Stimulated activated CD8-positive, alpha-beta memory T cell treated with anti-CD3 and anti-CD28 coated beads, Interleukin-15, amount 100 ng/mL, for 48 hours (primary cell): ENCODE measurements around the gene CBARP.
A peak's percentile ranks its signal among the peaks of the same experiment; 100 is the strongest.

Experiments used
- DNase-seq, 2 donors: peaks; one replicate each; pipeline ENCODE4 v3.0.0-alpha.2; 2020; ENCODE audit warnings: low read depth in 2 of 2

Gene CBARP

DNA sequence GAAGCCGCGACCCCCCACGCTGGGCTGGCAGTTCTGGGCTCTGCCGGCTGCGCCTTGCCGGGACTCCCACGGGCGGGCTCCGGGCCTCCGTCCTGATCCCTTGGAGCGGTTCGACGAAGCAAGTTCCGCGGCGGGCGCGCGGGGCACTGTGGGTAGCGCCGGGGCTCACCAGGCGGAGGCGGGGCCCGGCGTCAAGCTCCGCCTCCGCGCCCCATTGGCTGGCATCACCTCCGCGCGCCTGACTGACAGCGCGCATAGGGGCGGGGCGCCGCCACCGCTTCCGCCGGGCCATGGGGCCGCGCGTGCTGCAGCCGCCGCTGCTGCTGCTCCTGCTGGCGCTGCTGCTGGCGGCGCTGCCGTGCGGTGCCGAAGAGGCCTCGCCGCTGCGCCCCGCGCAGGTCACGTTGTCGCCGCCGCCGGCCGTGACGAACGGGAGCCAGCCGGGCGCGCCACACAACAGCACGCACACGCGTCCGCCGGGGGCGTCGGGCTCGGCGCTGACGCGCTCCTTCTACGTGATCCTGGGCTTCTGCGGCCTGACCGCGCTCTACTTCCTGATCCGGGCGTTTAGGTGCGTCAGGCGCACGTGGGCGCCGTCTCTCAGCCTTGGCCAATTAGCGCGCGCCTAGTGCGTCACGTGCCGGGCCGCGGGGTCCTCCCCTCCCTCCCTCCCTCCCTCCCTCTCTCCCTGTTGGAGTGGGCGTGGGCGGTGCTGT lies 37.6 kb upstream of the CBARP start, which contains the start of gene FAM174C:
FAM174C (plus strand) TSS at position 271 of the 716 bp plus-strand sequence; CDS start at position 291, 20 bp downstream.
- DNase-seq, result peak; percentile 94 to 96

DNA sequence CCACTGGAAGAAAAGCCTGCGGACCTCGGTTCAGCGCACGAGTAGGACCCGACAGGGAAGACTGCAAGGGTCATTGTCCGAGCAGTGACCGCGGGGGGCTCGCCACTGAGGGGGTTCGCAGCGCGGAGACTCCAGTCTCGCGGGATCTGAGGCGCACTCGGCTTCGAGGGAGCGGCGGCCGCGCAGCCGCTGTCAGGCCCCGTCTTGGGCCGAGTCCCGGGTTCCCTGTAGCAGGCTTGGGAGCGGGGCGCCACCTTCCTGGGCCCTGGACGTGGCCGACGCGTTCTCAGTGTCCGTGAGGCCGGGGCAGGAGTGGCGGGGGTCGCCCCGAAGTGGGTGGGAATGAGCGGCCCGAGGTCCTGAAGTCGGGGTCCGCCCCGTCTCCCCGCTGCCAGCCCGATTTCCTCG lies 37.1 kb upstream of the CBARP start:
- no peak for DNase-seq

DNA sequence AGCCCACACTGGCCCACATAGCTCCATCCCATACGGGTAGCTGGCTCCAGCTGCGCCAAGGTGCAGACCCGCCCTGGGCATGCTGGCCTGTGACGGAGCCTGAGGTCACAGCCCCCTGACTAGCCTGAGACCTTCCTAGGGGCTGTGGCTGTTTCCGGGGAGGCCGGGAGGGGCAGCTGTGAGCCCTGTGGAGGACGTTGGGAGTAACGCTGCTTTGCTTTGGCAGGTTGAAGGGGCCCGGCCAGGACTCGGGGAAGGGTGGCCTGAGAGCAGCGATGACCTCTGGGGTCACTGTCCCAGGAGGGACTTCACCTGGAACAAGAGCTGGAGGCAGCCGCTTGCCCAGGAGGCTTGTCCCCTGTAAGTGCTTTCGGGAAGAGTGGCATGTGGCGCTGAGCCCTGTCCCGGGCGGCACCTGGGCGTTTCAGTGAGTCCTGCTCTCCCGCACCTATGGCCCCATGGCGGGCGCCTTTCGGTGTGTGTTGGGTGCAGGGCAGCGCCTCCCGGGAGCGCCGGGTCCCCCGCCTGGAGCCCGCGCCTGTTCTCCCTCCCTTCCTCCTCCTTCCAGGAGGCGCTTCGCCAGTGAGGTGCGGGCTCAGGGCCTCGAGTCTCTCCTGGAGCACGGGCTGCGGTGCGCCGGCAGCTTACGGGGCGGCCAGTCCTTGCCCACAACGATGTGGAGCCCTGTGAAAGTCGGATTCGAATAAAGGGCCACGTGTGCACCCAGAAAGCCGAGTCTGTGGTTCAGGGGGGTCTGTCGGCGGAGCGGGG lies 36.5 kb upstream of the CBARP start:
- DNase-seq, result no peak

DNA sequence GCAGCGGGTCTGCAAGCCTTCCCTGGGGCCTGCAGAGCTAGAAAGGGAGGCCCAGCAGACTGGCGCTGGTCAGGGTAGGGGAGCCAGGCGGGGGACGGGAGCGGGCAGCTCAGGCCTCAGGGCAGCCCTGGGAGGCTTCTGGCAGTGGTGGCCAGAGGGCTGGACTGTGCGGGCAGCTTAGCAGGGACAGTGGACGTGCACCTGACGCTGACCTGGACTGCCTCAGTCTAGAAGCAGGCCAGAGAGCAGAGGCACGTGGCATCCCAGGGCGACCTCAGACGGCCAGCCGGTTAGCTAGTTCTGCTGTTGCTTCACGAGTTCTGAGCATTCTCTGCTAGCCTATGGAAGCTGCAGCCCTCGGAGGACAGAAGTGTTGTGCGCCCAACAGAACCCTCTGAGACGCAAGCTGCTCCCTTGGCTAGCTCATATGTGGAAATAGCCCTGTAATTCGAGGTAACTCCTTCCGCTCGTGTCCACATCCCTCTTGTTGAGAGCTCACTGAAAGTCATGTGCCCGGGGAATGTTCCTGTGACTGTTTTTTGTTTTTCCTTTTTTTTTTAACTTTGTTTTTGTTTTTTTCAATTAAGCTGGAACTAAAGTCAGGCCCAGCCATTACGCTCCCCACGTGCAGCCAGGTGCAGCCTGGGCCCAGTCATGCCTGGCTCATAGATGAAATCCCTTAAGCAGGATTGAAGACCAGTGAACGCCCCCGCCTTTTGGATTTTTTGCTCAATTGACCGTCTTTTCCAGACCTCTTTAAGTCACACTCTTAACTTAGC lies 35.6 kb upstream of the CBARP start:
- DNase-seq, result no peak

DNA sequence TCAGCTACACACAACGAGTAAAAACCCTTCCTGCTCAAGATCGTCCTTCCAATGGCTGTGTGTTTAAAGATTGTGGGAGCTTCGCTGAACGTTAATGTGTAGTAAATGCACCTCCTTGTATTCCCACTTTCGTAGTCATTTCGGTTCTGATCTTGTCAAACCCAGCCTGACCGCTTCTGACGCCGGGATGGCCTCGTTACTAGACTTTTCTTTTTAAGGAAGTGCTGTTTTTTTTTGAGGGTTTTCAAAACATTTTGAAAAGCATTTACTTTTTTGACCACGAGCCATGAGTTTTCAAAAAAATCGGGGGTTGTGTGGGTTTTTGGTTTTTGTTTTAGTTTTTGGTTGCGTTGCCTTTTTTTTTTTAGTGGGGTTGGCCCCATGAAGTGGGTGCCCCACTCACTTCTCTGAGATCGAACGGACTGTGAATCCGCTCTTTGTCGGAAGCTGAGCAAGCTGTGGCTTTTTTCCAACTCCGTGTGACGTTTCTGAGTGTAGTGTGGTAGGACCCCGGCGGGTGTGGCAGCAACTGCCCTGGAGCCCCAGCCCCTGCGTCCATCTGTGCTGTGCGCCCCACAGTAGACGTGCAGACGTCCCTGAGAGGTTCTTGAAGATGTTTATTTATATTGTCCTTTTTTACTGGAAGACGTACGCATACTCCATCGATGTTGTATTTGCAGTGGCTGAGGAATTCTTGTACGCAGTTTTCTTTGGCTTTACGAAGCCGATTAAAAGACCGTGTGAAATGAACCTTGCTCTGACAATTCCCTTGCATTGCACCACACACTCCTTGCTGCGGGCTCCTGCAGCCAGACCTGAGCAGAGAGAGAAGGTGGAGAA lies 34.8 kb upstream of the CBARP start:
- DNase-seq, result no peak

DNA sequence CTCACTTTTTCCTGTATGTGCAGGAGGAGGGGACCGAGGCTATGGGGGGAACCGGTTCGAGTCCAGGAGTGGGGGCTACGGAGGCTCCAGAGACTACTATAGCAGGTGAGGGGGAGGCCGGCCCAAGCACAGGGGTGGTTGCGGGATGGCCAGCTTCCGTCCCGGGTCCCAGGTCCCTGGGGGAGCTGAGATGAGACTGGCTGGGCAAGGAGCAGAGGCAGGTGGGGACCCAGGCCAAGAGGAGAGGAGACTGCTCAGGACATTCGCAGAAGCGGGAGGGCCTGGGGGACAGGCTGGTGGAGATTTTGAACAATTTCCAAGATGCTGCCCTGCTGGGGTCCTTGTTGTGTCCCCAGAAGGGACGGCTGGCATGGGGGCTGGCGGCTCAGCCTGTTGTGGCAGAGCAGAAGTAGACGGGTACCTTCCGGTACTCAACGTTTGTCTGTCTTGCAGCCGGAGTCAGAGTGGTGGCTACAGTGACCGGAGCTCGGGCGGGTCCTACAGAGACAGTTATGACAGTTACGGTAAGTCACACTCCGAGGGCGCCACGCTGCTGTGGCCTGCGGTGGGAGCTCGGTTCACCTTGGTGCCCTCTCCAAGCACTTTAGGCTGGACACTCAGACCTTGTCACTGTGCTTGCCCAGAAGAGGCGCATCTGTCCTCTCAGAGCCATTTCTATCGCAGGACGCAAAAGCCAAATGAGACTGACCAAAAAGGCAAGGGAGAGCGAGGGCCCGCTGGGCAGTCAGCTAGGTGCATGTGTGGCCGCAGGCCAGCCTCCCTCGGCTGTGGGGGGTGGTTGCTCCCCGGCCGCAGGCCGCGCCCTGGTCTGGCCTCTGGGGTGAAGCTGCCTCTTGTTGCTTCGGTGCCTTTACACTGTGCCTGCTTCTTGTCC lies 34.0 kb upstream of the CBARP start:
- DNase-seq, result no peak

DNA sequence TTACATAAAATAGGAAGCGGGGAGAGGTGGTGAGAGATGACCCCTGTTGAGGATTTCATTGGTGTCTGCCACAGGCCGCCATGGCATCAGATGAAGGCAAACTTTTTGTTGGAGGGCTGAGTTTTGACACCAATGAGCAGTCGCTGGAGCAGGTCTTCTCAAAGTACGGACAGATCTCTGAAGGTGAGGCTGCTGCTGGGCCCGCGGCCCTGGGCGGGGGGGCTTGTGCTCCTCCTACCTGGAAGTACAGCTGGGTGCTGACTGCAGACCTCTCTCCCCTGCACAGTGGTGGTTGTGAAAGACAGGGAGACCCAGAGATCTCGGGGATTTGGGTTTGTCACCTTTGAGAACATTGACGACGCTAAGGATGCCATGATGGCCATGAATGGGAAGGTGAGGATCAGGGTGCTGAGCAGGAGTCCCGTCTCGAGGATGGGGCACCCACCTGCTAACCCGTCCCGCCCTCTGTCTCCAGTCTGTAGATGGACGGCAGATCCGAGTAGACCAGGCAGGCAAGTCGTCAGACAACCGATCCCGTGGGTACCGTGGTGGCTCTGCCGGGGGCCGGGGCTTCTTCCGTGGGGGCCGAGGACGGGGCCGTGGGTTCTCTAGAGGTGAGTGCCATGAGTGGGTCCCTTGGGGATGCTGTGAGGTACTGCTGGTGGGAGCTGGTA lies 33.2 kb upstream of the CBARP start:
- DNase-seq, result no peak

DNA sequence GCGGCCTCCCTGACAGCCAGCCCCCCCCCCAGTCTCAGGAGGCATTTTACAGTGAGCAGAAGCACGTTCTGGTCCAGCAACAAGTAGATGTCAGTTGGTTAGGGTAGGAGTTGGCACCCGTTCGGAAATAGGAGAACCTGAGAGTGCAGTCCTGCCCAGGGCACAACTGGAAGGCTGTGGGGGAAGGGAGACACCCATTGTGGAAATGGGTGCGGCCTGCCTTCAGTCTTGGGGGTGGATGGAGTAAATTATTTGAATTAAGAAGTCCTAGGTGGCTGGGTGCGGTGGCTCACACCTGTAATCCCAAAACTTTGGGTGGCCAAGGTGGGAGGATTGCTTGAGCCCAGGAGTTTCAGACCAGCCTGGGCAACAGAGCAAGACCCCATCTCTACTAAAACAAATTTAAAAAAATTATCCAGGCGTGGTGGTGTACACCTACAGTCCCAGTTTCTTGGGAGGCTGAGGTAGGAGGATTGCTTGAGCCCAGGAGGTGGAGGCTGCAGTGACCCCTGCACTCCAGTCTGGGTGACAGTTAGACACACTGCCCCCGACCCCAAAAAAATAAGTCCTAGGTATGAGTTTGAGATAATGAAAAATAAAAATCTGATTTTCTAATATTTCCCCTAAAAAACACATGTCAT lies 32.5 kb upstream of the CBARP start:
- no peak for DNase-seq

DNA sequence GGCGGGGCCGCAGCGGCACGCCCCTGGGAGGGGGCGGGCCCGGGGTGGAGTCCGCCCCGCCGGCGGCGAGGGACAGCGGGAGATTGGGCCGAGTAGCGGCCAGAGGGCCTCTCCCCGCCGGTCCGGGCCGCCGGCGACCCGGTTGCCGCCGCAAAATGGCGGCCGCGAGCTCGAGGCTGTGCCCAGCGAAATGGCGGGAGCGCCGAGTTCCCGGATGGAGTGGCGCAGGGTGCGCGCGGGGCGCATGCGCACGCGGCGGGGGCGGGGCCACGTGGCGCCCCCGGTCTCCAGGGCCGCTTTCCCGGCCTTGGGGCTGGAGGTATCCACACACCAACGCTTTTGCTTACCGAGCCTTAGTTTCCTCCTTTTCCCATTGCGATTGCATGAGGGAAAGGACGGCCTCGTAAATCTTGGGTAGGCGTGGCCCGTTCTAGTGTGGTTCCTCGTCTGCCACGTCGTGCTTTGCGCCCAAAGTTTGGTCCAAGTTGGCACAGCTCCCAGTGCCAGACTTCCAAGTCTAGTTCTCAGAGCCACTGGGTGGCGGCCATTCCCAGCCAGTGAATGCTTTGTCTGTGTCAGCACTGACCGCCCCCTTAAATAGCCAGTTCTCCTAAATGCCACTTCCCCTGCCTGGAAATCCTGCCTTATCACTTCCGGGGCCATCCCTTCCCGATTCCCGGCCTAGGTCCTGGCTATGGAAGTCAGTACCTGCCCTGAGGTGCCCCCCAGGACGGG lies 31.8 kb upstream of the CBARP start:
- DNase-seq, result peak; percentile 75 to 80

DNA sequence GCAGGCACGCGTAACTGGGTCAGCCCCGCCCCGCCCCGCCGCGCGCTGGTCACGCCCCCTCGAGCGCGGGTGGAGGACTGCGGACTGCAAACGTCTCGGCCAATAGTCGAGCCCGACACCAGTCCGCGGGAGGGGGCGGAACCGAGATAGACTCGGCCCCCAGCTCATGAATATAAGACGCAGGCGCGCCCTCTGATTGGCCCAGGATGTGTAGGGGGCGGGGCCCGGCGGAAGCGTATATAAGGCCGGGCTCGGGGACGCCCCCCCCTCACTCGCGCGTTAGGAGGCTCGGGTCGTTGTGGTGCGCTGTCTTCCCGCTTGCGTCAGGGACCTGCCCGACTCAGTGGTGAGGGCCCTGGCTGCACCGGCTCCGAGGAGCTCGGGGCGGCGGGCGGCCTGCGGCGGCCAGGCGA lies 31.3 kb upstream of the CBARP start, which contains the start of gene CIRBP:
CIRBP (plus strand) TSS at position 268 of the 413 bp plus-strand sequence. CDS start 1,602 bp downstream, outside the sequence.
- DNase-seq, result peak; percentile 99

DNA sequence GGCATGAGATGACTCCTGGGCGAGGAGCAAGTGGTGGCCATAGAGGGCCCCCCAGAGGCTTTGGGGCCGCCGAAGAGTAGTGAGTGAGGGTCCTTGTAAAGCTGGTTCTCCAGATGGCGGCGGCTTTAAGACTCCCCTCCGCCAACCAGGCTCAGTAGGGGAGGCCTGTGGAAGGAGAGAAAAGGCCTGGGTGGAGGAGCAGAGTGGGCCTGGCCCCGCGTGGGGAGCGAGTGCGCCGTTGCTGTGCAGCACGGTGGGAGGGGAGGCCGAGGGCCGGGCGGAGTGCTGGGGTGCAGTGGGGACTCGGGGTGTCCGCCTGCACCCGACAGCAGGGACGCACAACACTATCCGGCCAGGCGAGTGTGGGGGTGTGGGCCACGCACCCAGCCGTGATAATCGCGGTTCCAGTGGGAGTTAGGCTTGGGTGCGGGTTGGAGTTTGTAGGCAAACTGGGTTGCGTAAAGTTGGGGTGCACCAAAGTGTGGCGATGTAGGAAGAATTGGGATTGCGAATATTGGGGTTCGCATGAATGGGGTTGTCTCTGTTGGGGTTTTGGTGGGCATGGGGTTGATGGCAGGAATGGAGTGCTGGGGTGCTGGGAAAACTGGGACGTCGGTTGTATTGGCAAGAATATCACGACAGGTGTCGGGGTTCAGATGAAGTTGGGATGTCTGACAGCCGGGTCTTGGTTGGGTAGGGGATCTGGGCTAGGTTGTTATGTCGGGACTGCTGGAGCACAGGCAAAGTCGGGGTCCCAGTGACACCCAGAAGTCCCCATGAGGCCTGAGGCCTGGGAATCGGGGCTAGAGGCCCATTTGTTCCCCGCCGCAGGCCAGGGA lies 30.6 kb upstream of the CBARP start:
- no peak for DNase-seq

DNA sequence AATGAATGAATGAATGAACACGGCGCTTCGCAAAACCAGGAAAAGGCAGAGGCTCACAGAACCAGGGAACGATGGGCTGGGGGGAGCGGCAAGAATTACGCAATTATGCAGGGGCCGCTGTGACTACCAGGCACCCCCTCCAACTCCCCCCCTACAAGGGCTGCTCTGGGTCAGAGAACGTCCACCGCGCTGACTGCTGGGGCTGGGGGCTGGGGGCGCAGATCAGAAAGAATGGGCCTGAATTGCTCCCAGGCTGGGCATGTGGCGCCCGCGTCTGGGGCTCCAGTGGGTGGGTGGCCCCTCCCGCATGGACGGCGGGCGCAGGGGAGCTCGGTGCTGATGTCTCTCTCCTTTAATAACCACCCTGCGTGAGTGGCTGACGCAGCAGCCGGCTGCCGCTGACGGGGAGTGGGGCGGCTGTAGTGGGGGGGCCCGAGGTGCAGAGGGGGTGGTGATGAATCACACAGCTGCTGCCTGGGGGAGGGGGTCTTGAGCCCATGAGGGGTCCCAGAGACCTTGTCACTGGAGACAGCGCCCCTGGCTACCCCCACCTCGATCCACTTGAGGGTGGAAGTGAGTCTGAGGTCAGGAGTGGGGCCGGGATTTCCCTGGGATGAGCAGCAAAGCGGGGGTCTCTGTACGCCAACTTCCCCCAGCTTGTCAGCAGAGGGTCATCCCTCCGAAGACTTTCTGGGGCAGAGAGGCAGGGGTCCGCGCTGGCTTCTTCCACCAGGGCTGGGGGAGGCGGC lies 29.8 kb upstream of the CBARP start:
- DNase-seq, result no peak

DNA sequence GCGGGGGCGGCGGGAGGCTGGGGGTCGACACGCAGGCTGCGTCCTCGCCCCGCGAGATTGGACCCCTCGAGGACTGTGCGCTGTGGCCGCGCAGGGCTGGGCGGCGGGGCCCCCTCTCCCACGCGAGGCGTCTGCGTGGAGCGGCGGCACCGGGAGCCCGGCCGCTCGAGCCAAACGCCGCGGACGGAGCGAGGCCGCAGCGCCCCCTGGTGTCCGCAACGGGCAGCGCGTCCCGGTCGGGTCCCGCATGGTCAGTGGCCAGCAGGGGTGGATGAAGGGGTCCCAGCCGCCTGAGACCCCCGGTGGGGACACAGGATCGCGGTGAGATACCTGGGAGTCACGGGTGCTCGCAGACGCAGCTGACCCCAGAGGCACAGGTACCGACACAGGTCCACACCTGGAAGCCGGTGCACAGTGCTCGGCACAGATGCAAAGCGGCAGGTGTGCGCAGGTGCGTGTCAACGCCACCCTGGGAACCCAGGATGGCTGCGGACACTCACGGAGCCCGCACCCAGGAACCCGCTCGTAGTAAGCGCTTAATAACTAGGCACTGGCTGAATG lies 29.2 kb upstream of the CBARP start:
- DNase-seq, result no peak

DNA sequence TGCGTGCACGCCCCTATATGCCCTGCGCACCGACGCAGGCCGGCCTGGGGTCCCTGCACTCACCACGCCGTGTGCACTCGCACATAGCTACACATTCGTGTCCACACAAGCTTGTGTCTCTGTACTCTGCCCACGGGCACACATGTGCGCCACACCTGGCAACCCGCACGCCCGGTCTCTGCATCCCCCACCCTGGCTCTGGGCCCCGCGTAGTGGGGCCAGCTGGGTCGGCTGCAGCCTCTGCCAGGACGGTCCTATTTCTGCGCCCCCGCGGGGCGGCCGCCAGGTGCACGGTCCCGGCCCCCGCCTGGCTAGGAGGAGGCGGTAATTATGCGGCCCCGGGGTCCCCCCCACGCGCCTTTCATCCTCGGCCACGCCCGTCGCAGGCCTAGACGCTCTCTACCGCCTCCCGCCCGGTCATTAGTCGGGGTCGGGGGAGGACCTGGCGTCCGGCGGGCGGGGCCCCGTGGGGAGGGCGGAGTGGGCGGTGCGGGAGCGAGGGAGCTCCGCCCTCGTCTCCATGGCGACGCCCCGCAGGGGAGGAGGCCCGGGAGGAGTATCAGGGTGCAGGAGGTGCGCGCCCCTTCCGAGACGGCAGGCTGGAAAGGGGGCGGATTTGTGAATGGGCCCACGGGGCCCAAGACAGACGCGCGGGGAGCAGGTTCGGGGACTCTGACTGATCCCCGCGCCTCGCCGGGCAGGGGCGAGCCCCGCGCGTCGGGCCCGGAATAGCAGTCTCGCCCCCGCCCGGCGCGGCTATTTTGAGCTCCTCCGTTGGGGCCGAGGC lies 28.5 kb upstream of the CBARP start:
- peak; percentile 76 to 83 for DNase-seq

DNA sequence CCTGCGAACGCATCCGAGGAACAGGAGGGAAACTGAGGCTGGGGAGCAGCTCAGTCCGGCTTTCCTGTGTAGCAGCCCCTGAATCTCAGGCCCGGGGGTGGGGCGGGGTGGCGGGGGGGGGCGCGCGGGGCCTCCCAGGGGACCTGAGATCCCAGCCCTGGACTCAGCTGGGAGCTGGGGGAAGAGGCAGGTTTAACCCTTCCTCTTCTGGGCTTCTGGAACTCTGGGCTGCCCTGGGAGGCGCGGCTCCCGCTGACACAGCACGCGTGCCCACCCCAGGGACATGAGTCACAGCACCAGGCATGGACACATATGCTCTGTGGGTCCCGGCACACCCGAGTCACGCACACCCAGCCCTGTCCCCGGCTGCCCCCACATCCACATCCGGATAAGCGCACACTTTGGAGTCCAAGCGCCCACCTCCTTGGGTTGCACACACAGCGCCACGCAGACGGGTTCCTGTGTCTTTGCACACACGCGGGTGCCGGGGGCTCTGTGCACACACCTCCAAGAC lies 27.9 kb upstream of the CBARP start:
- DNase-seq, result no peak
